Gastroesophageal sphincter (tissue), 3 donors: ENCODE data around the gene CENPO.

ENCODE experiments used
- CTCF ChIP-seq, 4 experiments: fragments of 200-600 bp in 2 of 4; fragments of 450-650 bp in 2 of 4; sonication (generic) in 1 of 4; IDR thresholded peaks; one replicate each; pipeline ENCODE4 v1.5.1; 2017 to 2019; ENCODE audit warnings: antibody characterized with exemption in 4 of 4, mild to moderate bottlenecking in 2 of 4, moderate library complexity in 2 of 4
- EP300 ChIP-seq: sonication (generic); formaldehyde crosslinking; IDR thresholded peaks from one replicate; pipeline ENCODE4 v1.6.1; 2017; ENCODE audit warnings: antibody characterized with exemption, mild to moderate bottlenecking
- POLR2A ChIP-seq, 2 donors: fragments of 450-650 bp; IDR thresholded peaks; one replicate each; pipeline ENCODE4 v1.6.1; 2017; ENCODE audit warnings: antibody characterized with exemption in 2 of 2, mild to moderate bottlenecking in 2 of 2, moderate library complexity in 1 of 2
- POLR2AphosphoS5 ChIP-seq: sonication (generic); formaldehyde crosslinking; IDR thresholded peaks from one replicate; pipeline ENCODE4 v1.6.1; 2017; ENCODE audit warnings: antibody characterized with exemption

GRCh38 chr2:24844023-24844685 is 50.9 kb downstream of the CENPO start:
- TF ChIP-seq CTCF (IDR thresholded peaks at IDR 0.05) (no peak), POLR2A (IDR thresholded peaks at IDR 0.05) (no peak), POLR2AphosphoS5 (no peak), EP300 (no peak)
